Stimulated activated naive B cell treated with anti-CD40 and anti-IgM and Interleukin-4, amounts not matched to agents 10 μg/mL and 1 μg/mL and 100 μg/mL, for 72 hours (primary cell): ENCODE data around the gene LY86.
"Not testable (repeated sequence)": the region's sequence is repeated elsewhere in the genome, so short reads cannot be mapped to it uniquely, and the experiment has no call there.

Source experiments
- ATAC-seq, 2 donors: fragments of 150-1000 bp; cut with Tn5 transposase; replicated peaks; 2 replicates each; pipeline ENCODE4 v1.10.0; 2021; ENCODE audit warnings: moderate library complexity in 1 of 2
- DNase-seq: peaks from one replicate; pipeline ENCODE4 v3.0.0; 2021
- H3K27ac Mint-ChIP-seq: one replicate; pipeline ENCODE4 v1.8.0; 2022; ENCODE audit warnings: mild to moderate bottlenecking, mixed read lengths
- H3K27me3 Mint-ChIP-seq, 2 donors: one replicate each; pipeline ENCODE4 v1.8.0; 2022; ENCODE audit warnings: mixed read lengths in 2 of 2
- H3K36me3 Mint-ChIP-seq, 2 donors: one replicate each; pipeline ENCODE4 v1.8.0; 2022; ENCODE audit warnings: mixed read lengths in 2 of 2, mild to moderate bottlenecking in 1 of 2
- H3K4me1 Mint-ChIP-seq, 2 donors: one replicate each; pipeline ENCODE4 v1.8.0; 2022; ENCODE audit warnings: mixed read lengths in 2 of 2, mild to moderate bottlenecking in 1 of 2
- H3K4me3 Mint-ChIP-seq, 2 donors: one replicate each; pipeline ENCODE4 v1.8.0; 2022; ENCODE audit warnings: mild to moderate bottlenecking in 2 of 2, mixed read lengths in 2 of 2, moderate library complexity in 1 of 2
- H3K9me3 Mint-ChIP-seq, 2 donors: one replicate each; pipeline ENCODE4 v1.8.0; 2022; ENCODE audit warnings: mixed read lengths in 2 of 2, mild to moderate bottlenecking in 1 of 2

LY86 gene

DNA sequence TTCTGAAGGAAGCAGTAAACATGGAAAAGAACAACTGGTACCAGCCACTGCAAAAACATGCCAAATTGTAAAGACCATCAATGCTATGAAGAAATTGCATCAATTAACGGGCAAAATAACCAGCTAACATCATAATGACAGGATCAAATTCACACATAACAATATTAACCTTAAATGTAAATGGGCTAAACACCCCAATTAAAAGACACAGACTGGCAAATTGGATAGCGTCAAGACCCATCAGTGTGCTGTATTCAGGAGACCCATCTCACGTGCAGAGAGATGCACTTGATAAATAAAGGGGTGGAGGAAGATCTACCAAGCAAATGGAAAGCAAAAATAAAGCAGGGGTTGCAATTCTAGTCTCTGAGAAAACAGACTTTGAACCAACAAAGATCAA lies 81.6 kb downstream of the LY86 start:
- H3K4me3 Mint-ChIP-seq, H3K9me3 Mint-ChIP-seq, ATAC-seq, DNase-seq, H3K27me3 Mint-ChIP-seq, H3K36me3 Mint-ChIP-seq, H3K4me1 Mint-ChIP-seq, H3K27ac Mint-ChIP-seq: not testable (repeated sequence)

- Mint-ChIP-seq H3K27ac (no peak overlapping the region), H3K4me1 (peaks cover 6 to 8% of the 10 kb centered on the region in 2 donors), H3K4me3 (no peak overlapping the region), H3K27me3 (peaks cover 0 to 8% of the 10 kb centered on the region in 2 donors), H3K9me3 (no peaks in the 10 kb centered on the region), H3K36me3 (no peaks in the 10 kb centered on the region)
- DNase-seq (no peak), ATAC-seq (no peak)
Measured at GRCh38 chr6:6674872-6675271, 86.4 kb downstream of the LY86 start.

- Mint-ChIP-seq H3K27ac (no peak overlapping the region), H3K4me1 (peaks cover 6 to 8% of the 10 kb centered on the region in 2 donors)
- peak; percentile 57 to 61 for ATAC-seq
Measured at GRCh38 chr6:6676910-6677441, 88.5 kb downstream of the LY86 start.

GRCh38 chr6:6678185-6678671 lies 89.7 kb downstream of the LY86 start:
- DNase-seq (no peak), ATAC-seq (no peak)
- Mint-ChIP-seq H3K27me3 (peaks cover 0 to 12% of the 10 kb centered on the region in 2 donors), H3K9me3 (no peaks in the 10 kb centered on the region), H3K4me1 (peaks cover 6 to 8% of the 10 kb centered on the region in 2 donors), H3K27ac (no peak overlapping the region), H3K36me3 (no peaks in the 10 kb centered on the region), H3K4me3 (no peak overlapping the region)

More at GRCh38 chr6:6676910-6677441, 88.5 kb downstream of the LY86 start:
- no peaks in the 10 kb centered on the region for H3K9me3 Mint-ChIP-seq
- DNase-seq: peak; percentile 57
- H3K36me3 Mint-ChIP-seq: no peaks in the 10 kb centered on the region
- H3K4me3 Mint-ChIP-seq: no peak overlapping the region
- peaks cover 0 to 8% of the 10 kb centered on the region in 2 donors for H3K27me3 Mint-ChIP-seq

DNA sequence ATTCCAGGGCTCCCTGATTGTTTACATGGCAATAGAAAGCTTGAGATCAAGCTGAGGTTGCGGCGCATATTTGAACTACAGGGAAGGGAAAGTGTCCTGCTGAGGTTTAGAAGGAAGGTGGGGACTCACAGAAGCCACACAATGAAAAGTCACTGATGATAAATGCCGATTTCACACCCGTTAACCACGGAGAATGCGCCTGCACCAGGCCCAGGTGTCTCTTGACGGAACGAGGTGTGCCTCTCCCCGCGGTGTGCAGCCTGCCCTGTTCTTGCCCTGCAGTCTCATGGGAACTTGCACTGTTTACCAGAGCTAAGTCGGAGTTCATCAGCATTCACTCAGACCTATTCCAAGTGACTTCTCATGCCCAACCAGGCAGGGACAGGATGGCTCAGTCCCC lies 90.3 kb downstream of the LY86 start:
- DNase-seq: no peak
- Mint-ChIP-seq H3K4me1 (peaks cover 6 to 8% of the 10 kb centered on the region in 2 donors), H3K4me3 (no peak overlapping the region), H3K9me3 (no peaks in the 10 kb centered on the region), H3K27ac (no peak overlapping the region), H3K36me3 (no peaks in the 10 kb centered on the region), H3K27me3 (peaks cover 0 to 13% of the 10 kb centered on the region in 2 donors)
- ATAC-seq: no peak

GRCh38 chr6:6679633-6680032 lies 91.1 kb downstream of the LY86 start:
- ATAC-seq: no peak
- no peak overlapping the region for H3K27ac Mint-ChIP-seq
- H3K4me3 Mint-ChIP-seq: no peak overlapping the region
- no peaks in the 10 kb centered on the region for H3K36me3 Mint-ChIP-seq
- H3K27me3 Mint-ChIP-seq: peaks cover 0 to 13% of the 10 kb centered on the region in 2 donors
- DNase-seq: no peak
- no peaks in the 10 kb centered on the region for H3K9me3 Mint-ChIP-seq
- H3K4me1 Mint-ChIP-seq: peaks cover 8 to 10% of the 10 kb centered on the region in 2 donors

- H3K4me3 Mint-ChIP-seq: no peak overlapping the region
- peaks cover 0 to 13% of the 10 kb centered on the region in 2 donors for H3K27me3 Mint-ChIP-seq
- H3K36me3 Mint-ChIP-seq: no peaks in the 10 kb centered on the region
- DNase-seq (no peak), ATAC-seq (no peak)
- H3K9me3 Mint-ChIP-seq: no peaks in the 10 kb centered on the region
- H3K4me1 Mint-ChIP-seq: peaks cover 8 to 10% of the 10 kb centered on the region in 2 donors
- H3K27ac Mint-ChIP-seq: no peak overlapping the region
Measured at GRCh38 chr6:6680526-6680925, 92.0 kb downstream of the LY86 start.

GRCh38 chr6:6681075-6681849 lies 92.7 kb downstream of the LY86 start:
- DNase-seq (no peak), ATAC-seq (no peak)
- Mint-ChIP-seq H3K27ac (no peak overlapping the region), H3K36me3 (no peaks in the 10 kb centered on the region), H3K27me3 (peaks cover 0 to 13% of the 10 kb centered on the region in 2 donors), H3K4me3 (no peak overlapping the region), H3K9me3 (no peaks in the 10 kb centered on the region), H3K4me1 (peaks cover 8 to 10% of the 10 kb centered on the region in 2 donors)

DNA sequence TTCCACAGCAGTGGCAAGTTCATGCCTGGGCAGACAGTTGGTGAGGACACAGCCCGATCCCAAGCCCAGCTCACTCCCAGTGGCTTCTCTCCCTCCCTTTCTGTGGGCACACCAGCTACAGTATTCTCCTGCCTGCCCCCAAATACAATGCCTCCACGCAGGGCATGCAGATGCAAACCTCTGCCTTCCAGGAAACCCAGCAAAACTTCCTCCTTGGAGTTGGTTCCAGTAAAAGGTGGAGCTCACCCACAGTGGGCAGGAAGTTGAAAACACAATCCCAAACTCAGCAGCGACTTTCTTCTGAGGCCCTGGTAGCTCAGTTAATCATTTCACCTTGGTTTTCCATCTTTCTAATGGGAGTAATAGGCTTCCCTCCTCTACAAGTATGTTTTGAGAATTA lies 93.7 kb downstream of the LY86 start:
- ATAC-seq (no peak), DNase-seq (no peak)
- Mint-ChIP-seq H3K27me3 (peaks cover 0 to 13% of the 10 kb centered on the region in 2 donors), H3K27ac (peak overlapping the region; percentile 75), H3K9me3 (no peaks in the 10 kb centered on the region), H3K4me3 (no peak overlapping the region), H3K36me3 (peaks cover 0 to under 1% of the 10 kb centered on the region in 2 donors), H3K4me1 (peaks cover 1 to 6% of the 10 kb centered on the region in 2 donors)

DNA sequence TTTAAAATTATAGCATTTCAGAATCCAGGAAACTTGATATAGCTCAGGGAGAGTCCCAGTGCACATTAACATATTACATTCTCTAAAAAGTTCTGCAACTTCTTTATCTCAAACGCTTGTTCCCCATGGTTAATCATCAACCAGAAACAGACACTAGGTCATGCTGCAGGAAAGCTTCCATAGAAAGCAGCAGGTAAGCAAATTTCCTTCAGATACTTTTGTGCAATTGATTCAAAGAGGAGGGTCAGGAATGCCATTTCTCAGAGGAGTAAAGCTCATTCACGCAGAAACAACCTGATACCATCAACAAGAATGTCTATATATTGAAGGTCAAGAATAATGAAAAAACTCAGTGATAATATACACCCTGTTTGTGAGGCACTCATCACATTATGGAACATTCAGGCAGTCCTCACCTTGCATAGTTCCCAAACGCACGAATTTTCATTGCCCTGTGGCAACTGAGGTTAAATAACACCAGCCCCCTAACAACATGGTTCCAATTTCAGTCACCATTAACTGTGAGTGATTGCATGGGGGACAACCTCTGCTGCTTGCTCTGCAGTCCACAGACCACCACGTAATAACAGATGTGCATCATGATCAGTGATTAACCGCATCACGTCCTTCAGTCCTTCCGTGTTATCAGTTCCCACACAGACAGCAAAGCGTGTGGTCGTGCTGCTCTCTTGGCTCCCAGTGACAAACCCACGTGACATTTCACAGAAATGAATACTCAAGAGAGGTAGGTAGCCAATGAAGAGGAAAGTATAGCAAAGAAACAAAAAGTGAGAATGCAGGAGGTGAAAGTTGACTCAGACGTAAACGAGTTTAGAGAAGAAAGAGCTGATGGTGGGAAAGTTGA lies 95.7 kb downstream of the LY86 start:
- Mint-ChIP-seq H3K9me3 (no peaks in the 10 kb centered on the region), H3K27ac (no peak overlapping the region), H3K27me3 (peaks cover 0 to 5% of the 10 kb centered on the region in 2 donors), H3K36me3 (peaks cover 0 to 3% of the 10 kb centered on the region in 2 donors), H3K4me3 (no peak overlapping the region), H3K4me1 (peaks cover 6 to 8% of the 10 kb centered on the region in 2 donors)
- DNase-seq (peak; percentile 27), ATAC-seq (peak; percentile 63 to 87)

- peaks cover 0 to 5% of the 10 kb centered on the region in 2 donors for H3K27me3 Mint-ChIP-seq
- H3K9me3 Mint-ChIP-seq: no peaks in the 10 kb centered on the region
- ATAC-seq (no peak), DNase-seq (no peak)
- H3K4me1 Mint-ChIP-seq: peaks cover 6 to 8% of the 10 kb centered on the region in 2 donors
- H3K27ac Mint-ChIP-seq: no peak overlapping the region
- peaks cover 0 to 3% of the 10 kb centered on the region in 2 donors for H3K36me3 Mint-ChIP-seq
- no peak overlapping the region for H3K4me3 Mint-ChIP-seq
Measured at GRCh38 chr6:6685249-6686040, 96.9 kb downstream of the LY86 start.

DNA sequence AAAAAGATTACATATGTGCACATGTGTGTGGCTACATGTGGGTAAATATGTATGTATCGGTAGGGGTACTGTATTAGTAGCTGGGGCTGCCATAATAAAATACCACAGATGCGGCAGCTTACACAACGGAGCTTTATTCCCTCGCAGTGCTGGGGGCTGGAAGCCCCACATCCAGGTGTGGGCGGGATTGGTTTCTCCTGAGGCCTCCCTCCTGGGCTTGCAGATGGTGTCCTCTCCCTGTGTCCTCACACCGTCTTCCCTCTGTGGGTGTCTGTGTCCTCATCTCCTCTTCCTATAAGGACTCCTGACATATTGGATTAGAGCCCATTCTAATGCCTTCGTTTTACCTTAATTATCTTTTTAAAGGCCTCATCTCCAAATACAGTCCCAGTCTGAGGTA lies 97.7 kb downstream of the LY86 start:
- Mint-ChIP-seq H3K36me3 (peaks cover under 1 to 3% of the 10 kb centered on the region in 2 donors), H3K27ac (no peak overlapping the region), H3K27me3 (peaks cover 0 to 5% of the 10 kb centered on the region in 2 donors), H3K9me3 (peaks cover 0 to 1% of the 10 kb centered on the region in 2 donors), H3K4me3 (no peak overlapping the region), H3K4me1 (peaks cover 6 to 8% of the 10 kb centered on the region in 2 donors)
- DNase-seq (no peak), ATAC-seq (no peak)

DNA sequence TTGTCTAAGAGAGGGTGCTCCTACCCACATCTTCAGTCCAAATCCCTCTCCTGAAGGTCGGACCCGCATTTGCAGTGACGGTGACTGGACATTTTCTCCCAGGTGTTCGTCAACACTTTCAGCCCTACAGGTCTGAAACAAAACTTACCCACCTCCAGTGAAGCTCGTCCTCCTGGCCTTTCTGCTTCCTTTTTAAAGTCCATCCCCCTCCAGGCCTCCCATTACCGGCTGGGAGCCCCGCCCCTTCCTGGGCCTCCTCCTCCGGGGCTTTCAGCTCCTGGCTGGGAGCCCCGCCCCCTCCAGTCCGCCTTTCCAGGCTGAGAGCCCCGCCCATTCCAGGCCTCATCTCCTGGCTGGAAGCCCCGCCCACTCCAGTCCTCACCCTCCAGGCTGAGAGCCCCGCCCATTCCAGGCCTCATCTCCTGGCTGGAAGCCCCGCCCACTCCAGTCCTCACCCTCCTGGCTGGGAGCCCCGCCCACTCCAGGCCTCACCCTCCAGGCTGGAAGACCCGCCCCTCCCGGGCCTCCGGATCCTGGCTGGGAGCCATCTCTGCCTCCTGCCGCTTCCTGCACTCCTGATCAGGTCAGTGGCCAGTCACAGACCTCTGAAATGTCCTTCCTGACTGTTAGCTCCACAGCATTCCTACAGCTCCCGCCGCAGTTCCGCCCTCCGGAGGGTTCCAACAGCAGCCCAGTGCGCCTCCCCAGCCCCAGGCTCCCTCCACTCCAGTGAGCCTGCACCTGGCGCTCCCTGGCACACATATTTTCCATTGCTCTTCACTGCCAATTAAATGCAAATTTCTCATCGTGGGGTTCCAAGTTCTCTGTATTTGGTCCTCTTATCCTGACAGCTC lies 98.5 kb downstream of the LY86 start:
- Mint-ChIP-seq H3K36me3 (peaks cover 3 to 8% of the 10 kb centered on the region in 2 donors), H3K4me1 (peaks cover 6 to 8% of the 10 kb centered on the region in 2 donors), H3K9me3 (peaks cover 7% of the 10 kb centered on the region in 2 donors), H3K4me3 (peak overlapping the region in 1 of 2 donors; percentile 14), H3K27me3 (peaks cover 0 to 5% of the 10 kb centered on the region in 2 donors), H3K27ac (no peak overlapping the region)
- ATAC-seq (peak in 1 of 2 donors; percentile 36), DNase-seq (peak; percentile 13)
